GM10248 (cell line): ENCODE measurements around the gene ZNF862.
A peak's percentile ranks its signal among the peaks of the same experiment; 100 is the strongest.

Experiments
- CTCF ChIA-PET: fragments of 300-600 bp; sonication (Branson Sonifier 250); formaldehyde crosslinking; extraction: SDS; loops from one replicate; lab custom pipeline; 2021; ENCODE audit warnings: antibody characterized with exemption; lab: Yijun Ruan, JAX
- POLR2A ChIA-PET: fragments of 350-650 bp; sonication (Branson Sonifier 250); formaldehyde crosslinking; extraction: SDS; loops from one replicate; lab custom pipeline; 2020; ENCODE audit warnings: antibody characterized with exemption; lab: Yijun Ruan, JAX
- DNase-seq: peaks from one replicate; pipeline ENCODE4 v3.0.0; 2012; ENCODE audit errors: extremely low spot score
- TF ChIP-seq, protein P1 (sequence below): IDR thresholded peaks from 2 replicates; pipeline ENCODE4 v1.5.1; 2012; ENCODE audit warnings: mild to moderate bottlenecking, low read depth; ENCODE audit errors: extremely low read depth, missing control alignments, control extremely low read depth

The ZNF862 gene

DNA sequence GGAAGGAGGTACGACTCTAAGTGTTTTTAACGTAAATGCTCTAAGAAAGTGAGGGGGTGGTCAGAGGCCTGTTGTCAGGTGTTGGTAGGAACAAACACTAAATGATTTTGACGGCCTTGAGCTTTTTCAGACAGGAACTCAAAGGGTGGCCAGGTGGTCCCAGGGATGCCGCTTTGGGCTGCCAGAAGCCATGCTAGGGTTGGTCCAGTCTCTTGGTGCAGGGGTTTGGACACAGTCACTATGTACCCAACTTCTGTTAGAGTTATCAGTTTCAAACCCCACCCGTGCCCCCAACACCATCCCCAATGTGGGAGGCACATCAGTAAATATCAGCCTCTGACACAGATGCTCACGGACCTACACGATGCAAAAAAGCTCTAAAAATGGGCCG lies 44.9 kb downstream of the ZNF862 start:
- CTCF ChIA-PET = interaction anchor here (1.3 to 2.4 kb wide), 3 partner anchors 8 to 22 kb away, joined by 3 to 23 read pairs (median 4); no protein-coding TSS in a partner anchor
- POLR2A ChIA-PET = no interaction called here
- TF ChIP-seq, protein P1, sequence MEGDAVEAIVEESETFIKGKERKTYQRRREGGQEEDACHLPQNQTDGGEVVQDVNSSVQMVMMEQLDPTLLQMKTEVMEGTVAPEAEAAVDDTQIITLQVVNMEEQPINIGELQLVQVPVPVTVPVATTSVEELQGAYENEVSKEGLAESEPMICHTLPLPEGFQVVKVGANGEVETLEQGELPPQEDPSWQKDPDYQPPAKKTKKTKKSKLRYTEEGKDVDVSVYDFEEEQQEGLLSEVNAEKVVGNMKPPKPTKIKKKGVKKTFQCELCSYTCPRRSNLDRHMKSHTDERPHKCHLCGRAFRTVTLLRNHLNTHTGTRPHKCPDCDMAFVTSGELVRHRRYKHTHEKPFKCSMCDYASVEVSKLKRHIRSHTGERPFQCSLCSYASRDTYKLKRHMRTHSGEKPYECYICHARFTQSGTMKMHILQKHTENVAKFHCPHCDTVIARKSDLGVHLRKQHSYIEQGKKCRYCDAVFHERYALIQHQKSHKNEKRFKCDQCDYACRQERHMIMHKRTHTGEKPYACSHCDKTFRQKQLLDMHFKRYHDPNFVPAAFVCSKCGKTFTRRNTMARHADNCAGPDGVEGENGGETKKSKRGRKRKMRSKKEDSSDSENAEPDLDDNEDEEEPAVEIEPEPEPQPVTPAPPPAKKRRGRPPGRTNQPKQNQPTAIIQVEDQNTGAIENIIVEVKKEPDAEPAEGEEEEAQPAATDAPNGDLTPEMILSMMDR = no peak
- DNase-seq = no peak

DNA sequence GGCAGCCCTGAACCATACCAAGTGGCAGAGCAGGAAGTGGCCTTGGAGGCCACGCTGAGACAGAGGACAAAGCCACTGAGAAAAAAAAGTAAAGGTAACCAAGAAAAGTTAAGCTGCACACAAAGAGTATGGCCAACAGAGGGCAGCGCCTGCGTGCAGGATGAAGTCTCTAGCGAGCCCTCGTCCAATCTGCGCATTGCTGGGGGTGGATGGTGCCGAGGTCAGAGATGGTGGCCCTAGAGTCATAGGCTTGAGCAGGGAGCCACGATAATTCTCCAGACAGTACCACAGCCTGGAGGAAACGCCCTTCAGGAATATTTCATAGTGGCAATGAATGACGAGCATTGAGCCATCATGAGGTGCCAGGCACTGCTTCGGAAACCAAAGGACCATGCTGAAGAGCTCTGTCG lies 45.3 kb downstream of the ZNF862 start:
- ChIA-PET CTCF (interaction anchor here (1.3 to 2.4 kb wide), 4 partner anchors 8 to 22 kb away, joined by 3 to 23 read pairs (median 4); no protein-coding TSS in a partner anchor), POLR2A (no interaction called here)
- TF ChIP-seq, protein P1 = peak; percentile 71
- peak; percentile 70 for DNase-seq

DNA sequence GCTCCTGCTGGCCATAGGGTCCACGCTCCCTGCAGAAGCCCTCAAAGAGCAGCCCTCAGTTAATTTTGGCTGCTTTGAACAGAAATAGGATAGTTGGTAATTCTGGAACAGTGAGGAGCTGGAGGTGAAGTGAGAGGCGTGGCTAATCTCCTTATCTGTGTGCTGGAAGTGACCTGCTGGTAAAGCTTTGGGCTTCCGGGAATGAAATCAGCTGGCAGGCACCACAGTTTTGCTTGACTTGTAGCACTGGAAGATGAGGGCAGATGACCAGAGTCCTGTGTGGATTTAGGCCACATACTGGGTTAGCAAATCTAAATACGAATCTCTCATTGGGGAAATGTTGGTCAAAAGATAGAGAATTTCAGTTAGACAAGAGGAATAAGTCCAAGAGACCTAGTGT lies 45.8 kb downstream of the ZNF862 start:
- ChIA-PET CTCF (interaction anchor here (1.3 to 2.4 kb wide), 4 partner anchors 9 to 23 kb away, joined by 3 to 23 read pairs (median 4); no protein-coding TSS in a partner anchor), POLR2A (no interaction called here)
- no peak for DNase-seq
- TF ChIP-seq, protein P1 = no peak

DNA sequence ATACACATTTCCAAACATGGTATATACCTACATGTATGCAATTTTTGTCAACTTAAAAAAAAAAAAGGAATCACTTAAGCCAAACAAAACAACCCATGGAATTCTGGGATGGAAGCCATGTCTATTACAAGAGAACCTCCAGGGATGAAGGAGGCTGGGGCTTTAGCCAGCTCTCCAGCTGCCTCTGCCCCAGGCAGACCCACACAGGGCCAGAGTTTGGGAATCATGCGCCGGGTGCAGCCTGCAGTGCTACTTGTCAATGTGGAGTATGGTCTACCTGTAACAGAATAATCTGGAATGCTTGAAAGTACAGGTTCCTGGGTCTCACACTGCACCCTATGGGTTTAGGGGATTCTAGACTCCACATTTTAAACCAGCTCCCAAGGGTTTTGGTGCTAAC lies 46.4 kb downstream of the ZNF862 start:
- TF ChIP-seq, protein P1 = no peak
- DNase-seq = no peak
- CTCF ChIA-PET = interaction anchor here (0.9 to 1.4 kb wide), 3 partner anchors 11 to 1255 kb away, joined by 3 to 4 read pairs (median 4); no protein-coding TSS in a partner anchor
- POLR2A ChIA-PET = no interaction called here

DNA sequence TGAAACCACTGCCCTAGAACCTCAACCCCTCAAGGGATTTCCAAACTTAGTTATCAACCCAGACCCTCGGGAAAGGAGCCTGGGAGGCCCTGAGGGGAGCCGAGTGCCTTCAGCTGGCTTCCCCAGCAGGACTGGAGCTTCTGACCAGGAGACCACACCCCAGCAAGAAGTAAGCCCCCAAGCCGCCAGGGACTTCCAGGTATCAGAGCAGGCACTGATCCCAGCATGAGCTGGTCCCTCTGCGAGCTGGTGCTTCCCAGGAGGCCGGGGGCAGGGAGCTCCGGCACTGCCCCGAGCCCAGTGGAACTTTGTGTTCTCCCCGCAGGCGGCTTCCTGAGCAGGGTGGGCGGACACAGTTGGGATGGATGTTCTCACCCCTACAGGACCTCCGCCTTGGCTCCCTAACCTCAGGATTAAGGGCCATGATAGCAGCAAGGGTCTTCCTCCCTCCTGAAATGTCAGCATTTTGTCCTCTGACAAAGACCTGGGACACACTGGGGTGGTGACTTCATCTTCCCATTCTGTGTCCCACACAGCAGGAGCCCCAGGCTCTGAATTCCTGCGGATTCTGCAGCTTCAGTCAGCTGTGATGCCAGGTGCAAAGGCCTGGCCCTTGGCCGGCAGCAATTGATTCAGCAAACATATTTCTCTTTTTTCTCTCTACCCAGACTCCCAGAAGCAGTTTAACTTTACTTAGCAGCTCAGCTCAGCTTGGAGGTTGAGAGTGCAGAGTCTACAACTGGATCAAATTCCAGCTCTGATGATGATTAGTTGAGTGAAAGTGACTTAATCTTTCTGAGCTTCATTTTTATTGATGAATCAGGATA lies 47.2 kb downstream of the ZNF862 start:
- no peak for DNase-seq
- TF ChIP-seq, protein P1 = no peak
- ChIA-PET POLR2A (no interaction called here), CTCF (interaction anchor here (0.9 to 1.4 kb wide), 2 partner anchors 17 to 1254 kb away, joined by 3 to 4 read pairs; no protein-coding TSS in a partner anchor)

DNA sequence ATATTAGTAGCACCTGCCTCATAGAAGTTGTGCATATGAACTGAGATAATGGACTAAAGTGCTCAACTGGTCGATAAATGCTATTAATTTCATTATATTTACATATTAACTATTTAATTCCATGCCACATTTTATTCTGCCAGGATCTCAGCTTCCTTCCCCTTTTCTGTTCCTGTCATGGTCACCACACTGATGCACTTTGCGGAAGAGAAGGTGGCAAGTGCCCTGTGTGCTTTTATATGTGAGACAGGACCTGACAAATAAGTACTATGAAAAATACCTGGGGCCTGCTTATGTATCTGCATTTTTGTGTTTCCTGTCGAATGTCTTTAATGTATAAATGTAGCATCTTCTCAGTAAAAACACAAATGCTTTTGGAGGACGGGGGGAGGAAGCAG lies 47.8 kb downstream of the ZNF862 start:
- ChIA-PET CTCF (no interaction called here), POLR2A (no interaction called here)
- TF ChIP-seq, protein P1 = no peak
- DNase-seq = no peak
